Epithelial cell of proximal tubule (primary cell): Measurements from ENCODE around the gene SHBG. TPM values are rescaled to one million over a fixed set of nuclear protein-coding genes. Genes with fewer than 3 reads are reported as not detected.
"Not testable (repeated sequence)": the region's sequence is repeated elsewhere in the genome, so short reads cannot be mapped to it uniquely, and the experiment has no call there.

Experiments
- DNase-seq: peaks from one replicate; pipeline ENCODE4 v3.0.0-alpha.2; 2011; ENCODE audit warnings: low read depth
- H3K4me3 ChIP-seq: 2 replicates; pipeline ENCODE4 v1.5.1; 2011; ENCODE audit warnings: low read depth, mild to moderate bottlenecking, low read length
- CTCF ChIP-seq: conservative IDR thresholded peaks from 2 replicates; pipeline ENCODE4 v1.5.1; 2012; ENCODE audit warnings: low read depth, mild to moderate bottlenecking, low read length
- total RNA-seq: library from RNA; depleted of rRNA; stranded (reverse); fragments of >200 nt; gene quantifications from 2 replicates; pipeline ENCODE4 v1.2.3, GENCODE V29; 2015

Gene SHBG
- total RNA-seq, 1 donor from 2014 or later: not detected

GRCh38 chr17:7592422-7593021, 37.4 kb upstream of the SHBG start:
- TF ChIP-seq CTCF: no peak
- H3K4me3 ChIP-seq: no peak overlapping the region
- DNase-seq: no peak

GRCh38 chr17:7593296-7593695, 36.6 kb upstream of the SHBG start:
- no peak for DNase-seq
- no peak for TF ChIP-seq CTCF
- H3K4me3 ChIP-seq: no peak overlapping the region

GRCh38 chr17:7597561-7597960, 32.4 kb upstream of the SHBG start:
- not testable (repeated sequence) for DNase-seq, H3K4me3 ChIP-seq

- TF ChIP-seq CTCF: no peak
- DNase-seq: no peak
- H3K4me3 ChIP-seq: no peak overlapping the region
These were observed 23.7 kb upstream of the SHBG start for GRCh38 chr17:7606280-7606679.

- H3K4me3 ChIP-seq: no peak overlapping the region
- no peak for DNase-seq
- TF ChIP-seq CTCF: no peak
These were observed 19.3 kb upstream of the SHBG start for GRCh38 chr17:7610641-7611040.

- DNase-seq: no peak
- no peak for TF ChIP-seq CTCF
- no peak overlapping the region for H3K4me3 ChIP-seq
These were observed 18.2 kb upstream of the SHBG start for GRCh38 chr17:7611635-7612293.

GRCh38 chr17:7612294-7612640, 17.7 kb upstream of the SHBG start:
- no peak overlapping the region for H3K4me3 ChIP-seq
- DNase-seq: no peak
- no peak for TF ChIP-seq CTCF
